Vagina (tissue), 2 donors: ENCODE measurements around the gene UCHL5.

Source experiments
- CTCF ChIP-seq, 3 experiments: fragments of 450-650 bp in 2 of 3; fragments of 200-600 bp in 1 of 3; sonication (generic) in 1 of 3; IDR thresholded peaks; one replicate each; pipeline ENCODE4 v1.5.1; 2017 to 2019; ENCODE audit warnings: antibody characterized with exemption in 3 of 3, mild to moderate bottlenecking in 2 of 3, moderate library complexity in 2 of 3
- POLR2A ChIP-seq, 2 donors: fragments of 450-650 bp; IDR thresholded peaks; one replicate each; pipeline ENCODE4 v1.6.1; 2017; ENCODE audit warnings: antibody characterized with exemption in 2 of 2, mild to moderate bottlenecking in 2 of 2, moderate library complexity in 2 of 2
- POLR2AphosphoS5 ChIP-seq, 2 donors: sonication (generic); formaldehyde crosslinking; IDR thresholded peaks; one replicate each; pipeline ENCODE4 v1.9.0; 2017; ENCODE audit warnings: antibody characterized with exemption in 2 of 2, mild to moderate bottlenecking in 2 of 2, low read depth in 1 of 2; ENCODE audit not compliant: insufficient read depth in 1 of 2

- TF ChIP-seq CTCF (IDR thresholded peaks at IDR 0.05) (no peak), POLR2A (IDR thresholded peaks at IDR 0.05) (no peak), POLR2AphosphoS5 (IDR thresholded peaks at IDR 0.05; ENCODE audit: insufficient read depth in 1 of 2, low read depth in 1 of 2) (peak in 1 of 2 donors; percentile 29)
Observed at GRCh38 chr1:192973202-192973601, 86.0 kb downstream of the UCHL5 start.
